Spleen (tissue), 11 donors: ENCODE results near the gene KLHL41. TPM values are rescaled to one million over a fixed set of nuclear protein-coding genes. Genes with fewer than 3 reads are reported as not detected.
A peak's percentile ranks its signal among the peaks of the same experiment; 100 is the strongest.

Source experiments
- DNase-seq: peaks from one replicate; pipeline ENCODE4 v3.0.0-alpha.2; 2020
- H3K27ac ChIP-seq, 8 donors: fragments of 200-600 bp; sonication (generic) in 7 of 8; 1 replicate in 4 of 8; 2 replicates in 4 of 8; pipeline versions ENCODE4 v1.5.0 to v1.8.0; 2016 to 2021; ENCODE audit warnings: inconsistent platforms in 4 of 8, mild to moderate bottlenecking in 4 of 8, moderate library complexity in 1 of 8
- H3K27me3 ChIP-seq, 7 donors: fragments of 200-600 bp; sonication (generic) in 6 of 7; replicated peaks in 1 of 7; 1 replicate in 4 of 7; 2 replicates in 3 of 7; pipeline versions ENCODE4 v1.5.0 to v1.8.0; 2016 to 2021; ENCODE audit warnings: inconsistent platforms in 3 of 7, mild to moderate bottlenecking in 1 of 7
- H3K36me3 ChIP-seq, 6 donors: fragments of 200-600 bp; sonication (generic) in 5 of 6; 1 replicate in 4 of 6; 2 replicates in 2 of 6; pipeline versions ENCODE4 v1.5.0 to v1.8.0; 2016 to 2021; ENCODE audit warnings: inconsistent platforms in 2 of 6
- H3K4me1 ChIP-seq, 6 donors: fragments of 200-600 bp; sonication (generic) in 5 of 6; 1 replicate in 3 of 6; 2 replicates in 3 of 6; pipeline versions ENCODE4 v1.5.0 to v1.8.0; 2016 to 2021; ENCODE audit warnings: inconsistent platforms in 3 of 6
- H3K4me3 ChIP-seq, 8 donors: fragments of 200-600 bp; sonication (generic) in 7 of 8; 1 replicate in 4 of 8; 2 replicates in 4 of 8; pipeline versions ENCODE4 v1.5.0 to v1.8.0; 2016 to 2021; ENCODE audit warnings: inconsistent platforms in 4 of 8, mild to moderate bottlenecking in 4 of 8, moderate library complexity in 2 of 8
- H3K9me3 ChIP-seq, 8 donors: fragments of 200-600 bp; sonication (generic) in 7 of 8; 1 replicate in 4 of 8; 2 replicates in 4 of 8; pipeline versions ENCODE4 v1.5.0 to v1.8.0; 2016 to 2021; ENCODE audit warnings: inconsistent platforms in 4 of 8
- POLR2A ChIP-seq, 3 donors: fragments of 450-650 bp; IDR thresholded peaks; one replicate each; pipeline ENCODE4 v1.5.1; 2017; ENCODE audit warnings: antibody characterized with exemption in 3 of 3, mild to moderate bottlenecking in 1 of 3
- POLR2AphosphoS5 ChIP-seq, 3 donors: sonication (generic); formaldehyde crosslinking; IDR thresholded peaks; one replicate each; pipeline ENCODE4 v1.5.1; 2017; ENCODE audit warnings: antibody characterized with exemption in 3 of 3
- WGBS, 5 donors: extraction: QIAGEN DNeasy Blood & Tissue Kit in 3 of 5; methylation state at CpG; one replicate each; pipeline versions ENCODE4 v1.1.5 to v1.1.7; 2013 to 2018; 5-methylcytosine and 5-hydroxymethylcytosine counted together
- intact Hi-C: fragments of 100-400 bp; cut with DNase I; formaldehyde crosslinking; loops from one replicate; pipeline ENCODE4 v1.15.0; 2023; ENCODE audit warnings: low total_unique reads
- polyA plus RNA-seq, 3 donors: library from polyadenylated mRNA; stranded (reverse); fragments of 200-250 nt; gene quantifications; one replicate each; pipeline ENCODE4 v1.2.1, GENCODE V29; 2013
- total RNA-seq, 7 donors: library from RNA; depleted of rRNA in 3 of 7; stranded (reverse); fragments of >200 nt in 3 of 7; fragmentation: NEBNext Ultra II Directional in 4 of 7; extraction: Animal tissue kit (Norgen Biotek cat#: 25700) in 4 of 7; gene quantifications; one replicate each; pipeline versions ENCODE4 v1.1.0 to v1.2.1, GENCODE V29; 2016 to 2021
- TF ChIP-seq, protein P1 (sequence below), 11 experiments: fragments of 200-600 bp in 7 of 11; fragments of 450-650 bp in 4 of 11; sonication (generic) in 4 of 11; IDR thresholded peaks in 8 of 11; conservative IDR thresholded peaks in 3 of 11; 1 replicate in 7 of 11; 2 replicates in 4 of 11; pipeline versions ENCODE4 v1.4.0 to v1.8.0; 2016 to 2021; ENCODE audit warnings: antibody characterized with exemption in 11 of 11, inconsistent platforms in 4 of 11, mild to moderate bottlenecking in 1 of 11
- donor health status: healthy with polysubstance abuse.
- donor health status: DM: no; HTN: no; CAD: no; lungs with moderate emphysema.
- donor health status: DM: no; HTN: no; CAD: no.
- donor health status: Bipolar disorder and iron deficiency.
- donor health status: healthy.
- donor health status: DM: no; HTN: no; CAD: no.
- donor health status: DM: yes; HTN: yes; CAD: no.

KLHL41 gene
- total and polyA plus RNA-seq, 10 donors, result 0.30 to 1.0 (median 0.68) TPM

DNA sequence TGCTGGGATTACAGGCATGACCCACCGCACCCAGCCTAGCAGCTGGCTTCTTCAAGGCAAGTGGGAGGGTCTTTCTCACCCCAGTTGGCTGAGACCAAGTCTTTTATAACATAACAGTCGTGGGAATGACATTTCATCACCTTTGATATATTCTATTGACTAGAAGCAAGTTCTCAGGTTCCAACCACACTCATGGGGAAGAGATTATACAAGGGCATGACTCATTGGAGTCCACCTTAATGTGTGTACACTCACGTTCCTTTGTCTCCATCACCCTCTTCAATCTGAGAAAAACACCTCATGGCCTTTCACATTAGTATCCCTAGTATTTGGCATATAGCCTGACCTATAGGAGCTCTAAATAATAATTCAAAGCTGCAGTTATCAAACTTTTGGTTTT lies 33.0 kb upstream of the KLHL41 start:
- DNase-seq, result no peak
- intact Hi-C loops, result no loop called here
- no peak overlapping the region for H3K4me3 ChIP-seq
- TF ChIP-seq POLR2A (IDR thresholded peaks at IDR 0.05) (no peak), POLR2AphosphoS5 (IDR thresholded peaks at IDR 0.05) (no peak)
- TF ChIP-seq, protein P1, sequence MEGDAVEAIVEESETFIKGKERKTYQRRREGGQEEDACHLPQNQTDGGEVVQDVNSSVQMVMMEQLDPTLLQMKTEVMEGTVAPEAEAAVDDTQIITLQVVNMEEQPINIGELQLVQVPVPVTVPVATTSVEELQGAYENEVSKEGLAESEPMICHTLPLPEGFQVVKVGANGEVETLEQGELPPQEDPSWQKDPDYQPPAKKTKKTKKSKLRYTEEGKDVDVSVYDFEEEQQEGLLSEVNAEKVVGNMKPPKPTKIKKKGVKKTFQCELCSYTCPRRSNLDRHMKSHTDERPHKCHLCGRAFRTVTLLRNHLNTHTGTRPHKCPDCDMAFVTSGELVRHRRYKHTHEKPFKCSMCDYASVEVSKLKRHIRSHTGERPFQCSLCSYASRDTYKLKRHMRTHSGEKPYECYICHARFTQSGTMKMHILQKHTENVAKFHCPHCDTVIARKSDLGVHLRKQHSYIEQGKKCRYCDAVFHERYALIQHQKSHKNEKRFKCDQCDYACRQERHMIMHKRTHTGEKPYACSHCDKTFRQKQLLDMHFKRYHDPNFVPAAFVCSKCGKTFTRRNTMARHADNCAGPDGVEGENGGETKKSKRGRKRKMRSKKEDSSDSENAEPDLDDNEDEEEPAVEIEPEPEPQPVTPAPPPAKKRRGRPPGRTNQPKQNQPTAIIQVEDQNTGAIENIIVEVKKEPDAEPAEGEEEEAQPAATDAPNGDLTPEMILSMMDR (IDR thresholded peaks at IDR 0.05 in 8 of 11, conservative IDR thresholded peaks at IDR 0.05 in 3 of 11), result no peak
- no peaks in the 10 kb centered on the region for H3K27me3 ChIP-seq
- H3K9me3 ChIP-seq, result no peaks in the 10 kb centered on the region
- 75 to 84% (median 82%) methylated on average over 3 of the region's 3 CpGs for WGBS, 5 donors
- H3K4me1 ChIP-seq, result peaks cover 0 to 25% (median 4%) of the 10 kb centered on the region in 6 donors
- H3K36me3 ChIP-seq, result no peaks in the 10 kb centered on the region
- H3K27ac ChIP-seq, result no peak overlapping the region

DNA sequence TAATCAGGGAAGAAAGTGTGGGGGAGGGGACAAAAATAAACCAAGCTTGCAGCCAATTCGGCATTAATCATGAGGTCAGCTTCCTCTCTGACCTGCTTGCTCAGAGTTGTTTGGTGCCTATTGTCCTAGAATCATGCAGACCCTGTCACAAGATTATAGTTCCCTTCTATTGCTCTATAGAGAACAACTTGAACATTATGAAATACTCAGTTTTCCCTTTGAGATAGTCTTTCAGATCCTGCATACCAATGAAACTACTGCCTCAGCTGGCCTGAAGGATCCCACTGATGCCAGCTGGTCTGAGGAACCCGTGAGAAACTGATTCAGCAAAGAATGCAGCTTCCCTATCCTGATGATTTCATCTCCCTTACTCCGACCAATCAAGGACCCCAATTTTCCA lies 31.2 kb upstream of the KLHL41 start:
- 53 to 81% (median 56%) methylated on average over 3 of the region's 3 CpGs for WGBS, 5 donors
- H3K4me3 ChIP-seq, result peak overlapping the region in 1 of 8 donors; percentile 84
- H3K4me1 ChIP-seq, result peaks cover 0 to 25% (median 4%) of the 10 kb centered on the region in 6 donors
- no peaks in the 10 kb centered on the region for H3K27me3 ChIP-seq
- intact Hi-C loops, result no loop called here
- H3K27ac ChIP-seq, result peak overlapping the region in 5 of 8 donors; percentile 65 to 80 (median 70)
- peaks cover 0 to 12% (median 2%) of the 10 kb centered on the region in 6 donors for H3K36me3 ChIP-seq
- H3K9me3 ChIP-seq, result no peaks in the 10 kb centered on the region
- TF ChIP-seq, protein P1 (IDR thresholded peaks at IDR 0.05 in 8 of 11, conservative IDR thresholded peaks at IDR 0.05 in 3 of 11), result no peak
- no peak for TF ChIP-seq POLR2A (IDR thresholded peaks at IDR 0.05)
- DNase-seq, result no peak

DNA sequence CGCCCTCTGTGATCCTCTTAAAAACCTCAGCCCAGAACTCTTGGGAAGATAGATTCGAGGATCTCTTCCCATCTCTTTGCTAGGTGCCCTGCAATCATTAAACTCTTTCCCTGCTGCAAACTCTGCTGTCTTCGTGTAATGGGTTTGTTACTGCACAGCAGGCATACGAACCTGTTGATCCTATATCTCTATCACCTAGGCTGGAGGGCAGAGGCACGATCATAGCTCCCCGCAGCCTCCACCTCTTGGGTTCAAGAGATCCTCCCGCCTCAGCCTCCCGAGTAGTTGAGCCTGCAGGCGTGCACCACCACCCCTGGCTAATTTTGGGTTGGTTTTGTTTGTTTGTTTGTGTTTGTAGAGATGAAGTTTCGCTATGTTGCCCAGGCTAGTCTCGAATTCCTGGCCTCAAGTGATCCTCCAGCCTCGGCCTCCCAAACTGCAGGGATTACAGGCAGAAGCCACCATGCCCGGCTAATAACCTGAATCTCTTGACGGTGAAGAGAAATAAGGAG lies 30.7 kb upstream of the KLHL41 start:
- Histone ChIP-seq H3K27ac (peak overlapping the region in 7 of 8 donors; percentile 46 to 80 (median 70)), H3K27me3 (no peaks in the 10 kb centered on the region), H3K36me3 (peaks cover 0 to 17% (median 2%) of the 10 kb centered on the region in 6 donors), H3K9me3 (no peaks in the 10 kb centered on the region), H3K4me3 (peak overlapping the region; percentile 49 to 97 (median 84)), H3K4me1 (peaks cover 0 to 25% (median 4%) of the 10 kb centered on the region in 6 donors)
- intact Hi-C loops, result no loop called here
- WGBS, 5 donors, result 72 to 83% (median 79%) methylated on average over 14 of the region's 14 CpGs
- TF ChIP-seq POLR2AphosphoS5 (IDR thresholded peaks at IDR 0.05) (no peak), POLR2A (IDR thresholded peaks at IDR 0.05) (no peak)
- TF ChIP-seq, protein P1 (IDR thresholded peaks at IDR 0.05 in 8 of 11, conservative IDR thresholded peaks at IDR 0.05 in 3 of 11), result no peak
- DNase-seq, result no peak

DNA sequence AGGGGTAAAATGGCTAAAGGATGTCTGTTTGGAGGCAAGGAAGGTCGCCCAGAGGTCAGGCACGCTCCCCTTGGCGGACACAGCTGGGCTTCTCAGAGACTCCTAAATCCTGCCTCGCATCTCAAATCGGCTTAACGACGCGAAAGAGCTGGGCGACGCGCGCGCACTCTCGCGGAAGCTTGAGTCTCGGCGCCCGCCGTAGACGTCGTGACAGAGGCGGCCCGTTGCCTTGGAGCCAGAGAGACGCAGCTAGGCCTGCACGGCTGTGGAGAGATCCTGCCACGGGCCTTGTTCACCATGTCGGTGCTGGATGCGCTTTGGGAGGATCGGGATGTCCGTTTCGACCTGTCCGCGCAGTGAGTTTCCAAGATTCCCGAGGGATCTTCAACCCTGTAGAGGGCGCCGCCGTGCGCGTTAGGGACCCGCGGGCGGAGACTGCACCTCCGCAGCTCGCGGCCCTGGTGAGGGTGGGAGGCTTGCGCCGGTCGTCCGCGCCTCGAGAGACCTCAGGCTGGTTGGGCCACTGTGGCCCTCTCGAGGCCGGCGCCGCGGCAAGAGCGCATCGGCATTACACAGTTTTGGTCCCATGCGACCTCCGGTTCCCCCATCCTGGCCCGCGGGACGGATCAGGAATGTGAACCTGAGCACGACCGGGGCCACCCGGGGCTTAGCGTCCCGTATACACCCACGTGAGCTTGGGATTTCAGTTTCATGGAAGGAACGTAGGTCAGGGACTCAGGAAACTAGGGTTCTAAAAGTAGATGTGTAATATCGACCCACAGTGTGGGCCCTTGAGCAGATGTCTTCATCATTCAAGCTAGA lies 30.0 kb upstream of the KLHL41 start, which contains the start of gene BBS5:
BBS5 (plus strand) TSS at position 238 of the 822 bp plus-strand sequence; CDS start at position 298, 60 bp downstream.
- Histone ChIP-seq H3K27me3 (no peaks in the 10 kb centered on the region), H3K4me1 (peaks cover 0 to 25% (median 4%) of the 10 kb centered on the region in 6 donors), H3K36me3 (peaks cover 0 to 22% (median 3%) of the 10 kb centered on the region in 6 donors), H3K4me3 (peak within 1 kb of the TSS; percentile 49 to 97 (median 84)), H3K27ac (peak within 1 kb of the TSS in 7 of 8 donors; percentile 46 to 80 (median 70)), H3K9me3 (no peaks in the 10 kb centered on the region)
- DNase-seq, result peak; percentile 95
- TF ChIP-seq, protein P1 (IDR thresholded peaks at IDR 0.05 in 8 of 11, conservative IDR thresholded peaks at IDR 0.05 in 3 of 11), result peak in 7 of 11 experiments; percentile 16 to 47 (median 35)
- TF ChIP-seq POLR2AphosphoS5 (IDR thresholded peaks at IDR 0.05), result peak; percentile 47 to 84 (median 83)
- no peak for TF ChIP-seq POLR2A (IDR thresholded peaks at IDR 0.05)
- intact Hi-C loops, result no loop called here
- 0 to 1% (median 0%) methylated on average over 25 to 71 of the region's 71 CpGs for WGBS, 5 donors
